DOHH2 (cell line): ENCODE data around the gene ZNF785.

Source experiments
- H3F3A ChIP-seq: fragments of 200-600 bp; sonication (generic), shearing (Covaris generic); 2 replicates; pipeline ENCODE4 v1.6.0; 2016; ENCODE audit warnings: antibody characterized with exemption, mild to moderate bottlenecking; ENCODE audit not compliant: control insufficient read depth, insufficient read depth
- H3K27ac ChIP-seq: fragments of 200-600 bp; sonication (generic); 2 replicates; pipeline ENCODE4 v1.5.1; 2014; ENCODE audit warnings: low read depth, mild to moderate bottlenecking, low read length, moderate library complexity
- H3K27me3 ChIP-seq: fragments of 200-600 bp; sonication (generic); 2 replicates; pipeline ENCODE4 v1.6.1; 2014; ENCODE audit warnings: mild to moderate bottlenecking, low read length, mixed read lengths; ENCODE audit not compliant: control insufficient read depth
- H3K36me3 ChIP-seq: fragments of 200-600 bp; sonication (generic); 2 replicates; pipeline ENCODE4 v1.6.1; 2014; ENCODE audit warnings: mild to moderate bottlenecking, low read length, moderate library complexity, mixed read lengths; ENCODE audit not compliant: control insufficient read depth
- H3K4me1 ChIP-seq: fragments of 200-600 bp; sonication (generic); 2 replicates; pipeline ENCODE4 v1.6.1; 2014; ENCODE audit warnings: mild to moderate bottlenecking, low read length, mixed read lengths; ENCODE audit not compliant: control insufficient read depth
- H3K4me2 ChIP-seq: fragments of 200-600 bp; sonication (generic); 2 replicates; pipeline ENCODE4 v1.6.0; 2014; ENCODE audit warnings: mild to moderate bottlenecking, low read length, moderate library complexity
- H3K4me3 ChIP-seq: fragments of 200-600 bp; sonication (generic); 2 replicates; pipeline ENCODE4 v1.5.1; 2014; ENCODE audit warnings: mild to moderate bottlenecking, low read length, mixed read lengths
- H3K79me2 ChIP-seq: fragments of 200-600 bp; sonication (generic); 2 replicates; pipeline ENCODE4 v1.6.1; 2014; ENCODE audit warnings: mild to moderate bottlenecking, low read length, mixed read lengths; ENCODE audit not compliant: control insufficient read depth
- H3K9me2 ChIP-seq: fragments of 200-600 bp; sonication (generic); replicated peaks from 2 replicates; pipeline ENCODE4 v1.6.1; 2014; ENCODE audit warnings: mild to moderate bottlenecking, low read length, mixed read lengths; ENCODE audit not compliant: control insufficient read depth
- H3K9me3 ChIP-seq: fragments of 200-600 bp; sonication (generic); 2 replicates; pipeline ENCODE4 v1.6.1; 2014; ENCODE audit warnings: antibody characterized with exemption, low read length, mixed read lengths; ENCODE audit not compliant: control insufficient read depth, insufficient read depth
- H4K20me1 ChIP-seq: fragments of 200-600 bp; sonication (generic); 2 replicates; pipeline ENCODE4 v1.6.0; 2014; ENCODE audit warnings: low read depth, mild to moderate bottlenecking, antibody characterized with exemption, low read length, moderate library complexity; ENCODE audit not compliant: control insufficient read depth, insufficient read depth
- CTCF ChIP-seq: fragments of 200-600 bp; sonication (generic); IDR thresholded peaks from one replicate; pipeline ENCODE4 v1.5.1; 2014; ENCODE audit warnings: antibody characterized with exemption, mild to moderate bottlenecking, low read depth, low read length; ENCODE audit not compliant: poor library complexity, severe bottlenecking
- EZH2phosphoT487 ChIP-seq: fragments of 200-600 bp; sonication (generic); IDR thresholded peaks from 2 replicates; pipeline ENCODE4 v1.6.1; 2017; ENCODE audit warnings: borderline replicate concordance, mild to moderate bottlenecking, antibody characterized with exemption, low read length, moderate library complexity, mixed read lengths

ZNF785 gene

GRCh38 chr16:30555315-30556124, 30.0 kb downstream of the ZNF785 start:
- Histone ChIP-seq H3K27ac (no peak overlapping the region), H3K4me2 (no peak overlapping the region), H3F3A (0 out of 2 replicates have a peak, but pooled peaks cover 6% of the 10 kb centered on the region), H3K36me3 (peaks cover 41% of the 10 kb centered on the region), H3K4me1 (peaks cover 18% of the 10 kb centered on the region), H3K9me3 (no peaks in the 10 kb centered on the region), H4K20me1 (no peaks in the 10 kb centered on the region), H3K4me3 (no peak overlapping the region), H3K27me3 (no peaks in the 10 kb centered on the region), H3K79me2 (peaks cover 55% of the 10 kb centered on the region), H3K9me2 (no peaks in the 10 kb centered on the region)
- no peak for TF ChIP-seq CTCF
- TF ChIP-seq EZH2phosphoT487 = no peak

GRCh38 chr16:30554557-30555314, 30.8 kb downstream of the ZNF785 start:
- H3K9me2 ChIP-seq = no peaks in the 10 kb centered on the region
- no peaks in the 10 kb centered on the region for H3K27me3 ChIP-seq
- H3F3A ChIP-seq = 0 out of 2 replicates have a peak, but pooled peaks cover 3% of the 10 kb centered on the region
- H3K79me2 ChIP-seq = peaks cover 55% of the 10 kb centered on the region
- peaks cover 18% of the 10 kb centered on the region for H3K4me1 ChIP-seq
- H3K27ac ChIP-seq = no peak overlapping the region
- no peak overlapping the region for H3K4me2 ChIP-seq
- TF ChIP-seq EZH2phosphoT487 (no peak), CTCF (no peak)
- H3K36me3 ChIP-seq = peaks cover 41% of the 10 kb centered on the region
- H3K9me3 ChIP-seq = no peaks in the 10 kb centered on the region
- H3K4me3 ChIP-seq = no peak overlapping the region
- H4K20me1 ChIP-seq = no peaks in the 10 kb centered on the region

GRCh38 chr16:30553393-30553899, 32.1 kb downstream of the ZNF785 start:
- no peaks in the 10 kb centered on the region for H3K9me2 ChIP-seq
- H3K27me3 ChIP-seq = no peaks in the 10 kb centered on the region
- TF ChIP-seq EZH2phosphoT487 (no peak), CTCF (no peak)
- no peak overlapping the region for H3K4me3 ChIP-seq
- no peak overlapping the region for H3K27ac ChIP-seq
- no peaks in the 10 kb centered on the region for H4K20me1 ChIP-seq
- no peak overlapping the region for H3K4me2 ChIP-seq
- peaks cover 55% of the 10 kb centered on the region for H3K79me2 ChIP-seq
- H3K9me3 ChIP-seq = no peaks in the 10 kb centered on the region
- H3K36me3 ChIP-seq = peaks cover 41% of the 10 kb centered on the region
- peaks cover 11% of the 10 kb centered on the region for H3K4me1 ChIP-seq
- no peaks in the 10 kb centered on the region for H3F3A ChIP-seq
